Mesodermal cell (in vitro differentiated cells): ENCODE results near the gene TDP2.
A peak's percentile ranks its signal among the peaks of the same experiment; 100 is the strongest.
"Not testable (repeated sequence)": the region's sequence is repeated elsewhere in the genome, so short reads cannot be mapped to it uniquely, and the experiment has no call there.

Experiments
- H3K27ac ChIP-seq: 2 replicates; pipeline ENCODE4 v1.7.0; 2013; ENCODE audit warnings: mild to moderate bottlenecking, low read depth, low read length, moderate library complexity; ENCODE audit not compliant: severe bottlenecking
- H3K36me3 ChIP-seq: 2 replicates; pipeline ENCODE4 v1.7.1; 2013; ENCODE audit warnings: mild to moderate bottlenecking, low read length, moderate library complexity; ENCODE audit not compliant: control insufficient read depth, insufficient read depth
- H3K4me1 ChIP-seq: one replicate; pipeline ENCODE4 v1.7.1; 2013; ENCODE audit warnings: mild to moderate bottlenecking, low read length; ENCODE audit not compliant: insufficient read depth, control insufficient read depth, poor library complexity, severe bottlenecking
- H3K4me3 ChIP-seq: 2 replicates; pipeline ENCODE4 v1.7.0; 2013; ENCODE audit warnings: low read length, control low read depth, mild to moderate bottlenecking; ENCODE audit not compliant: insufficient read depth, poor library complexity, severe bottlenecking; ENCODE audit errors: extremely low read depth
- H3K9me3 ChIP-seq: 2 replicates; pipeline ENCODE4 v1.7.1; 2013; ENCODE audit warnings: mild to moderate bottlenecking, low read length, moderate library complexity; ENCODE audit not compliant: control insufficient read depth
- WGBS, 2 experiments: methylation state at CpG; one replicate each; pipeline ENCODE4 v1.1.5; 2013; ENCODE audit warnings: missing lambda C conversion rate in 2 of 2; ENCODE audit not compliant: insufficient coverage in 2 of 2; 5-methylcytosine and 5-hydroxymethylcytosine counted together

Gene TDP2

DNA sequence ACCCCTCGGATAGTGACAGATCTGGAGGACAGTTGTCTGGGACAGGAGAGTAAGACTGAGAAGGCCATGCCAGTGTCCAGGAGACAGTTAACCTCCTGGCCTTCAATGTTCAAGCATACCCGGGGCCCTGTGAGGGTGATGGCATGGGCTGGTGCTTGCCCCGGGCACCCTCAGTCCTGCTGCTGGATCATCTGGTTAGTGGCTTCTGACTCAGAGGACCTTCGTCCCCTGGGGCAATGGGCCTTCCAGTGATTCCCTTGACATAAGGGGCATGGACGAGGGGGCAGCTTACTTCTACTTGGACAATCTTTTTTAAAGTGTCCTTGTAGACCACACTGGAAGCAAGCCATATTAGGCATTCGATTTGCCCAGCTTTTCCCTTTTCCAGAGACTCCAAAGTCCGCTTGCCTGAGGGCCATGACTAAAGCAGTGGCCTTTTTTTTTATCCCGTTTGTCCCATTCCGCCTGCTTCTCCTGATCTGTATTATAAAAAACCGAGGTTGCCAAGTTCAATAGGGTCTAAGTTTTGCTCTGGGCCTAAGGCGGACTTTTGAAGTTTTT, 12.2 kb upstream of the TDP2 start:
- not testable (repeated sequence) for H3K9me3 ChIP-seq, H3K4me3 ChIP-seq, H3K36me3 ChIP-seq, H3K27ac ChIP-seq, H3K4me1 ChIP-seq
- 90 to 93% methylated on average over 3 to 6 of the region's 11 CpGs for WGBS, 2 experiments

DNA sequence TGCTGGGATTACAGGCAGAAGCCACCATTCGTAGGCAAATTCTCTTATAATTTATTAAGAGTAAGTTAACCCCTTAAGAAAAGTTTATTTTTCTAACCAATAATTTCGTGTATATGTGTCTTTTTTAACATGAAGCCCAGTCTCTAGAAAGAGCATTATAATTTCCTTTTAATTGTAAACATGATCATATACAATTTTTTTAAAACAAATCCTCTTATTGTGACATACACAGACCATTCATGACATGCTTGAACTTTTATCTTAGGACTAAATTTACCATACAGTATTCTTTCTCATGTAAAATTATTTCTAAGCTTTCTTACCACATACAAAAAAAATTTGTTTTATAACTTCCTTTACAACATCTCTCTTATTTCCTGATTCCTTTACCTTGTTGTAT, 6.9 kb upstream of the TDP2 start:
- H3K36me3 ChIP-seq = no peaks in the 10 kb centered on the region
- no CpG with 5 or more reads among the region's 2 CpGs for WGBS, 2 experiments
- no peak overlapping the region for H3K4me3 ChIP-seq
- no peaks in the 10 kb centered on the region for H3K4me1 ChIP-seq
- no peak overlapping the region for H3K27ac ChIP-seq
- H3K9me3 ChIP-seq = peaks cover 22% of the 10 kb centered on the region

DNA sequence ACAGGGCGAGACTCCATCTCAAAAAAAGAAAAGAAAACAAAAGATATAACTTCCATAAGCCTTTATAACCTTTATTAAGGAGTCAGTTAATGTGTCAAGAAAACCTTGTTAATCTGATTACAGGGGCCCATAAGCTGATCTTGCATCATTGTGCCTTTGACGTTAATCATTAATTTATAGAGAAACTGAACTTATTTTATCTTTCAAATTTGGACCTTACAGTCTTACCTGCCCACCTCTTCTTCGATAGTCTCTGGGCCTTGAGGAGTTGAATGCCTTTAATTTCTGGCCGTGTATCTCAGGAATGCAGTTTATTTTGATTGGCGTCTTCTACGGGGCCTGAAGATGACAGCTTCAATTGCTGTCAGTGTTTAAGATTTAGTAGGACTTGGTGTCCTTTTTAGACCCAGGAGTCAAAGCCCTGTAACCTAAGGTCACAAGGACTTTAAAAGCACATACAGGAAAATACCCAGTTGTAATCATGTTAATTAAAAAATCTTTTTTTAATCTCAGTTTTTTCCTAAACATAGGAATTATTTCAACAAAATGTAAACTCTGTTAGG, 6.0 kb upstream of the TDP2 start:
- Histone ChIP-seq H3K4me3 (no peak overlapping the region), H3K4me1 (no peaks in the 10 kb centered on the region), H3K36me3 (no peaks in the 10 kb centered on the region), H3K27ac (no peak overlapping the region), H3K9me3 (peaks cover 28% of the 10 kb centered on the region)
- WGBS, 2 experiments = 90 to 100% methylated on average over 1 to 5 of the region's 6 CpGs

DNA sequence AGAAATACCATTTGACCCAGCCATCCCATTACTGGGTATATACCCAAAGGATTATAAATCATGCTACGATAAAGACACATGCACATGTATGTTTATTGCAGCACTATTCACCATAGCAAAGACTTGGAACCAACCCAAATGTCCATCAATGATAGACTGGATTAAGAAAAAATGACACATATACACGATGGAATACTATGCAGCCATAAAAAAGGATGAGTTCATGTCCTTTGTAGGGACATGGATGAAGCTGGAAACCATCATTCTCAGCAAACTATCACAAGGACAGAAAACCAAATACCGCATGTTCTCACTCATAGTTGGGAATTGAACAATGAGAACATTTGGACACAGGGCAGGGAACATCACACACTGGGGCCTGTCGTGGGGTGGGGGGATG, 4.4 kb upstream of the TDP2 start:
- H3K36me3 ChIP-seq, H3K4me3 ChIP-seq, H3K4me1 ChIP-seq, H3K27ac ChIP-seq: not testable (repeated sequence)
- H3K9me3 ChIP-seq = peaks cover 28% of the 10 kb centered on the region
- 100% methylated on average over 1 of the region's 4 CpGs; no CpG with 5 or more reads in 1 of the 2 experiments for WGBS, 2 experiments

DNA sequence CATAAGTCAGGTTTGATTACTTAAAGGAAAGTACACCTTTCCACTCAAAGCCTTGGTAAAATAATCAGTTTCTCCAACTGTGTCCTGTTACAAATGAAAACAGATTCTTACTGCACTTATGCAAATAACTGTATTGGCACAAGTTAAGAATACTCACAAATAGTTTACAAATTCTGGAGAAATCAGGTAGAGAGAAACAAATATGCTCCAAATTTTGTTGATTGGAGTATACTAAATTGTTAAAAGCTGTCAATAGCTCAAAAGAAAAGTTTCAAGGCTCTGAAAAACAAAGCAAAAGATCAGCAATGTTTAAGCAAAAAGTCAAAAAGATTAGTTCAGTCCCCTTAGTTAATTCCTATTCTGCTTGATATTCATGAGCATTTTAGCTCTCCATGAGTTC, 3.8 kb upstream of the TDP2 start:
- H3K9me3 ChIP-seq = peaks cover 28% of the 10 kb centered on the region
- H3K4me1 ChIP-seq, H3K27ac ChIP-seq, H3K4me3 ChIP-seq, H3K36me3 ChIP-seq: not testable (repeated sequence)

DNA sequence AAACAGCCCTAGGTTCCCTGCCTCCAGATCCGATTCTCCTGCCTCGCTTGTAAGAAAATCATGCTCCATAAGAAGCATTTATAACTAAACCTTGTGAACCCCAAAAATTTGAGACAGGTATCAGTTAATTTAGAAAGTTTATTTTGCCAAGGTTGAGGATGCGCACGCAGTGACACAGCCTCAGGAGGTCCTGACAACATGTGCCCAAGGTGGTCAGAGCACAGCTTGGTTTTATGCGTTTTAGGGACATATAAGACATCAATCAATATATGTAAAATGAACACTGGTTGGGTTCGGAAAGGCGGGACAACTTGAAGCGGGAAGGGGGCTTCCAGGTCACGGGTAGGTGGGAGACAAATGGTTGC, 2.3 kb upstream of the TDP2 start:
- WGBS, 2 experiments = 75 to 83% methylated on average over 4 to 5 of the region's 9 CpGs
- no peak overlapping the region for H3K27ac ChIP-seq
- H3K9me3 ChIP-seq = peaks cover 24% of the 10 kb centered on the region
- H3K36me3 ChIP-seq = peaks cover 14% of the 10 kb centered on the region
- no peak overlapping the region for H3K4me3 ChIP-seq
- no peaks in the 10 kb centered on the region for H3K4me1 ChIP-seq

DNA sequence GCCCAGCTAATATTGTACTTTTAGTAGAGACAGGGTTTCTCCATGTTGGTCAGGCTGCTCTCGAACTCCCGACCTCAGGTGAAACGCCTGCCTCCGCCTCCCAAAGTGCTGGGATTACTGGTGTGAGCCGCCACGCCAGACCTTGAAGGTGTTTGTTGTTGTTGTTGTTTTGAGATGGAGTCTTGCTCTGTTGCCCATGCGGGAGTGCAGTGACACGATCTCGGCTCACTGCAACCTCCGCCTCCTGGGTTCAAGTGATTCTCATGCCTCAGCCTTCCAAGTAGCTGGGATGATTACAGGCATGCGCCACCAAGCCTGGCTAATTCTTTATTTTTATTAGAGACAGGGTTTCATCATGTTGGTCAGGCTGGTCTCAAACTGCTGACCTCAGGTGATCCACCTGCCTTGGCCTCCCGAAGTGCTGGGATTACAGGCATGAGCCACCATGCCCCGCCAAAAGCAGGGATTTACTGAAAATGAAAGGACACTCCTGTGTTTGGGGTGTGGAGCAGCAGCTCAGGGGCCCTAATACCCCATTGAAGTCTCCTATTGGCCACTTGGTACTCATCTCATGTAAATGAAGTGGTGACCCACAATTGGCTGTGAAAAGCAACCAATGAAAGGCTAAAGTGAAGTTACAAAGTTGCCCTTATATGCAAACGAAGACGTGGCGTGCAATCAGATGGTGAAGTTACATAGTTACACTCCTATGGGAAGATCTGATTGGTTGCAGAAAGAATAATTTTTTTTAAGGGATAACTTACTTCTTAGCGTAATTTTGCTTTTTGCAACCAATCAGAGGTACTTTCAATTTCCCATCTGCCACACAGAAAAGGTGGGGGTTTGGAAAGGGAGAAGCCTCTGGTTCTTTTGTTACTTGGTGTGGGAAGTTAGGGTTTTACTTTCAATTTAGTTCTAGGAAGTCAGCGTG, 1.6 kb upstream of the TDP2 start:
- not testable (repeated sequence) for H3K27ac ChIP-seq, H3K4me1 ChIP-seq
- Histone ChIP-seq H3K9me3 (peaks cover 22% of the 10 kb centered on the region), H3K4me3 (peak overlapping the region; percentile 97), H3K36me3 (peaks cover 20% of the 10 kb centered on the region)
- WGBS, 2 experiments = 92 to 95% methylated on average over 14 to 15 of the region's 18 CpGs

DNA sequence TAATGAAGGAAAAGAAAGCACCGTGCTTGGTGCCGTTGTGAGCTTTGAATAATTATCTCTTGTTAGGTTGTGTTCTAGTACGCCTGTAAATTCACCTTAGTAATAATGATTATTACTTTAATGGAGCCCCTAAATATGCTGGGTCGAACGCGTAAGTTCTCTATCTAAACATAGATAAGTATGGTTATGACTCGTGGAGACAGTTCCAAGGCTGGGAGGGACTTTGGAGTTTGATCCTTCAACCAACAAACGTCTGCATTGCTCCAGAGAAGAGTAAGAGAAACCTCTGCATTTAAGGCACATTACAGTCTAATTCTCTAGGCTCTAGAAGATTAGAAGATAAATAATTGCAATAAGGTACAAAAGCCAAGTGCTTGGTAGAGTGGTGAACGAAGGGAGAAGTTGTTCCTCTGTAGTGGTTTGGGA, 692 bp upstream of the TDP2 start:
- Histone ChIP-seq H3K36me3 (peaks cover 29% of the 10 kb centered on the region), H3K9me3 (peaks cover 22% of the 10 kb centered on the region), H3K27ac (peak overlapping the region; percentile 97), H3K4me3 (peak overlapping the region; percentile 97), H3K4me1 (no peaks in the 10 kb centered on the region)
- WGBS, 2 experiments = 33 to 57% methylated on average over 3 to 5 of the region's 9 CpGs

DNA sequence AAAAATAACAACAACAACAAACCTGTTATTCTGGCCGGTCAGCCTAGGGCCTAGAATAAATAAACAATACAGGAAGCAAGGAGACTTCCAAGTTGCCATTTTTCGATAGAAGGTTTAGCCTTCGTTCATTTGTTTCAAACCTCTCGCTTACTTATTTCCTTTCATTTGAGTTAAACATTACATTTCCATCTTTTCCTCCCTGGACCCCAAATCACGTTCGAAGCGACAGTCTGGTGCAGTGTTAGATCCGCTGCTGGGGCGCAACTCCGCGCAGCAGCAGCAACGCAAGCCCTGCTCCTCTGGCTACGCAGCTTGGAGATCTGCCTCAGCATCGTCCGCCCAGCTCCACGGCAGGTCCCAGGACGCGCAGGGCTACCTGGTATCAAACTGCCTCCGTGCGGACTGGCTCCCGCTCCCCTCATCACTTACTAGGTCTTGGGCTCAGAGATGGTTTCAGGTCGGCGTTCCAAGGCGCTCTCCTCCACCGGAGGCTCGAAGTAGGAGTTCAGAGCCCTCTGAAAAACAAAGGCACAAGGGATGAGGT, 530 bp downstream of the TDP2 start:
- 1 to 2% methylated on average over 22 to 24 of the region's 26 CpGs for WGBS, 2 experiments
- Histone ChIP-seq H3K4me3 (peak overlapping the region; percentile 97), H3K36me3 (peaks cover 35% of the 10 kb centered on the region), H3K27ac (peak overlapping the region; percentile 69), H3K9me3 (peaks cover 22% of the 10 kb centered on the region), H3K4me1 (no peaks in the 10 kb centered on the region)

DNA sequence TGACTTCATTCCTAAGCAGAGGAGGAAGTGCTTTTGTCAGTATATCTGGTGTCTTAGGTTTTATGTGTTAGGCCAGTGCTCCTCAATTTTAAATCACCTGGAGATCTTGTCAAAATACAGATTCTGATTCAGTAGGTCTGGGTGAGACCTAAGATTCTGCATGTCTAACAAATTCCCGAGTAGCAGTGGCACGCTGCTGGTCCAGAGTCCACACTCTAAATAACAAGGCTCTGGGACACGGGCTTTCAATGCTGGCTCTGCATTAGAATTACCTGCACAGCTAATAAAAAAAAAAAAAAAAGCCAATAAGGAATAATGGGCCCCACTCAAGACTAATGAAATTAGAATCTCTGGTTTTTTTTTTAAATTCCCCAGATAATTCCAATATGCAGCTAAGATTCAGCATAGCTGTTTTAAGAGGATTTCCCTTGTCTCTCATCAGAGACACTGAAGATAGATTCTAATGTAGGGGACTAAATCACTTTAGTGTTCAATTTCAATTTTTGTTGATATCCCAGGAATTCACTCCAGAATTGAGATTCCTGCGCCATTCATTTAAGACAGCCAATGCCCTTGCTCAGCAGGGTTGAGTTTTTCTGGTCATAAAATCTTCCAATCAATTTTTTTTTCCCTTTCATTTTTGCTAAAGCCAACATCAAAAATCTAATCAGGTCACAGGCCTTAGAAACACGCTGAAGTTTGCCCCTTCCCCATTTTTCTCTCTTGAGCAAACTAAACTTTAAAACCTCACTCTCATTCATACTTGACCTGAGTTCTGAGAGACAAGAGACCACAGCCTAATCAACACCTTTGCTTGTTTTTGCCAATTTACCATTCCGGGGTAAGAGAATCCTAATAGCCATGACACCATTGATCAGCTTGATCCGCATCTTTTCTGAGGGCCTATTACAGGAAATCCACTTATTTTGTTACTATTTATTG, 2.4 kb downstream of the TDP2 start:
- Histone ChIP-seq H3K4me1 (no peaks in the 10 kb centered on the region), H3K4me3 (no peak overlapping the region), H3K36me3 (peaks cover 46% of the 10 kb centered on the region), H3K27ac (no peak overlapping the region), H3K9me3 (peaks cover 6% of the 10 kb centered on the region)
- WGBS, 2 experiments = 90 to 94% methylated on average over 4 of the region's 7 CpGs
